MCF 10A (cell line): Measurements from ENCODE around the gene RNGTT. TPM values are rescaled to one million over a fixed set of nuclear protein-coding genes. Genes with fewer than 3 reads are reported as not detected.

ENCODE experiments used
- BruUV-seq: library from RNA; stranded (reverse); fragments of 400-500 nt; replicated peaks from 2 replicates; lab custom pipeline; 2021; lab: Mats Ljungman, UMichigan
- CTCF ChIA-PET: fragments of 300-600 bp; sonication (Branson Sonifier 250); formaldehyde crosslinking; extraction: SDS; loops from one replicate; lab custom pipeline; 2021; ENCODE audit warnings: antibody characterized with exemption, inconsistent platforms; lab: Yijun Ruan, JAX
- POLR2A ChIA-PET: fragments of 300-600, 350-650 bp; sonication (Branson Sonifier 250); formaldehyde crosslinking; extraction: SDS; loops from one replicate; lab custom pipeline; 2020; ENCODE audit warnings: antibody characterized with exemption, inconsistent platforms; lab: Yijun Ruan, JAX
- DNase-seq: peaks from one replicate; pipeline ENCODE4 v3.0.0-alpha.2; 2018; ENCODE audit not compliant: unreplicated experiment
- H3K27ac Mint-ChIP-seq: one replicate; pipeline ENCODE4 v1.8.0; 2022; ENCODE audit warnings: mild to moderate bottlenecking, low read depth, mixed read lengths; ENCODE audit not compliant: unreplicated experiment
- H3K27me3 Mint-ChIP-seq: one replicate; pipeline ENCODE4 v1.8.0; 2022; ENCODE audit warnings: mixed read lengths; ENCODE audit not compliant: insufficient read depth, unreplicated experiment
- H3K36me3 Mint-ChIP-seq: one replicate; pipeline ENCODE4 v1.8.0; 2022; ENCODE audit warnings: mild to moderate bottlenecking, moderate library complexity, mixed read lengths; ENCODE audit not compliant: insufficient read depth, unreplicated experiment
- H3K4me1 Mint-ChIP-seq: one replicate; pipeline ENCODE4 v1.8.0; 2022; ENCODE audit warnings: mixed read lengths; ENCODE audit not compliant: insufficient read depth, unreplicated experiment
- H3K4me3 Mint-ChIP-seq: one replicate; pipeline ENCODE4 v1.8.0; 2022; ENCODE audit warnings: mild to moderate bottlenecking, moderate library complexity, mixed read lengths; ENCODE audit not compliant: unreplicated experiment
- H3K9me3 Mint-ChIP-seq: one replicate; pipeline ENCODE4 v1.8.0; 2022; ENCODE audit warnings: mixed read lengths; ENCODE audit not compliant: unreplicated experiment
- CTCF ChIP-seq: fragments of 200-600 bp; IDR thresholded peaks from one replicate; pipeline ENCODE4 v1.8.0; 2022; ENCODE audit warnings: antibody characterized with exemption, mild to moderate bottlenecking; ENCODE audit not compliant: unreplicated experiment
- intact Hi-C: fragments of 100-400 bp; cut with micrococcal nuclease; formaldehyde crosslinking; loops from 2 replicates; pipeline ENCODE4 v1.14.1; 2022
- total RNA-seq: library from RNA; stranded (reverse); gene quantifications from 2 replicates; pipeline ENCODE4 v1.2.3, GENCODE V29; 2022

Gene RNGTT
- total RNA-seq, 1 experiment from 2014 or later: 14.6 TPM

DNA sequence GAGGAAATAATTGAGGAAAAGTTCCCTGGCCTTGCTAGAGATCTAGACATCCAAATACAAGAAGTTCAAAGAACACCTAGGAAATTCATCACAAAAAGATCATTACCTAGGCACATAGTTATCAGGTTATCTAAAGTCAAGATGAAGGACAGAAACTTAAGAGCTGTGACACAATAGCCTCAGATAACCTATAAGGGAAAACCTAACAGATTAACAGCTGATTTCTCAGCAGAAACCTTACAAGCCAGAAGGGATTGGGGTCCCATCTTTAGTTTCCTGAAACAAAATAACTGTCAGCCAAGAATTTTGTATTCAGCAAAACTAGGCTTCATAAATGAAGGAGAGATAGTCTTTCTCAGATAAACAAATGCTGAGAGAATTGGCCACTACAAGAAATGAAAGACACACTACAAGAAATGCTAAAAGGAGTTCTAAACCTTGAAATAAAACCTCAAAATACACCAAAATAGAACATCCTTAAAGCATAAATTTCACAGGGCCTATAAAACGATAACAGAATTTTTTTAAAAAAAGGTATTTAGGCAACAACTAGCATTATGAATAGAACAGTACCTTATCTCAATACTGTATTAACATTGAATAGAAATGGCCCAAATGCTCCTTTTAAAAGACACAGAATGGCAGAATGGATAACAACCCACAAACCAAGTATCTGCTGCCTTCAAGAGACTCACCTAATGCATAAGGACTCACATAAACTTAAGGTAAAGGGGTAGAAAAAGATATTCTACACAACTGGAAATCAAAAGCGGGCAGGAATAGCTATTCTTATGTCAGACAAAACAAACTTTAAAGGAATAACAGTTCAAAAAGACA, 9.7 kb downstream of the RNGTT start:
- no peak for DNase-seq
- intact Hi-C loops: no loop called here
- BruUV-seq: no TSS peak
- no peak for TF ChIP-seq CTCF
- no peaks in the 10 kb centered on the region for H3K9me3 Mint-ChIP-seq
- peaks cover 10% of the 10 kb centered on the region for H3K36me3 Mint-ChIP-seq
- ChIA-PET POLR2A (interaction anchor here (2.2 kb wide), 1 partner anchor 10 kb away, joined by 15 read pairs; the partner anchor contains the start of gene RNGTT), CTCF (interaction anchor here (0.6 to 0.7 kb wide), 3 partner anchors 8 to 18 kb away, joined by 3 read pairs; no protein-coding TSS in a partner anchor)
- H3K27ac Mint-ChIP-seq: no peak overlapping the region
- H3K4me1 Mint-ChIP-seq: peaks cover 7% of the 10 kb centered on the region
- no peak overlapping the region for H3K4me3 Mint-ChIP-seq
- H3K27me3 Mint-ChIP-seq: no peaks in the 10 kb centered on the region

- no peak for TF ChIP-seq CTCF
- intact Hi-C loops: no loop called here
- H3K27me3 Mint-ChIP-seq: no peaks in the 10 kb centered on the region
- CTCF ChIA-PET: interaction anchor here (0.9 to 1.3 kb wide), 2 partner anchors 81 to 400 kb away, joined by 3 to 4 read pairs; partner anchors contain the start of gene UBE2J1
- BruUV-seq: no TSS peak
- DNase-seq: peak; percentile 23
- H3K27ac Mint-ChIP-seq: no peak overlapping the region
- peaks cover 10% of the 10 kb centered on the region for H3K36me3 Mint-ChIP-seq
- H3K4me3 Mint-ChIP-seq: no peak overlapping the region
- H3K4me1 Mint-ChIP-seq: peaks cover 7% of the 10 kb centered on the region
- H3K9me3 Mint-ChIP-seq: no peaks in the 10 kb centered on the region
- POLR2A ChIA-PET: interaction anchor here (1.1 to 2.2 kb wide), 3 partner anchors 10 to 16 kb away, joined by 3 to 15 read pairs (median 4); partner anchors contain the start of gene RNGTT
These were observed 11.2 kb downstream of the RNGTT start for GRCh38 chr6:88952065-88952704.

DNA sequence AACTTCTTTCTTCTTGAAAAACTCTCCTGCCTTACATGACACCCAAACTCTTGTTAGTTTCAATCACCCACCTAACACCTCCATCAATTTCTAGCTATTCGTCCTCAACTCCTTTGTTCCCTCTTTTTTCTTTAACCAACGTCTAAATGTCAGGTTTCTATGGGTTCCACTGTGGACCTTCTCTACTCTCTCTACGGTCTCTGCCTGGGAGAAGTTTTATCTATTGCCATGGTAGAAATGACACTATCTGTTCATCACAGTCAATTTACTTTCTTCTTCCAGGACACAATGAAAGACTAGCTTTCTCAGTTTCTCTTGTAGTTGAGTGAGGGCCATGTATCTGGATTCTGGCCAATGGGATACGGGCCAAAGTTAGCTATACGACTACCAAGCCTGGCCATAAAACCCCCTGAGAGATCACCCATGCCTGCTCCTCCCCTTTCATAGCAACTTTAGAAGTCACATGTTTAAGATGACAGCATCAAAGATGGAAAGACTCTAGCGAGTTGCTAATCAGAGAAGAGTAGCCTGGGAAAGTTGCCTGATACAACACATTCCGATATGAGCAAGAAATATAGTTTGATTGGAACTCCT, 17.9 kb downstream of the RNGTT start:
- Mint-ChIP-seq H3K27ac (no peak overlapping the region), H3K4me1 (no peaks in the 10 kb centered on the region), H3K9me3 (no peaks in the 10 kb centered on the region), H3K36me3 (peaks cover 2% of the 10 kb centered on the region), H3K4me3 (no peak overlapping the region), H3K27me3 (no peaks in the 10 kb centered on the region)
- no peak for DNase-seq
- POLR2A ChIA-PET: no interaction called here
- intact Hi-C loops: no loop called here
- BruUV-seq: no TSS peak
- no peak for TF ChIP-seq CTCF
- CTCF ChIA-PET: interaction anchor here (0.5 to 0.7 kb wide), 3 partner anchors 9 to 168 kb away, joined by 3 read pairs; no protein-coding TSS in a partner anchor
